Esophagus muscularis mucosa (tissue), 4 donors: ENCODE measurements around the gene KRTAP10-3. TPM values are rescaled to one million over a fixed set of nuclear protein-coding genes. Genes with fewer than 3 reads are reported as not detected.
A peak's percentile ranks its signal among the peaks of the same experiment; 100 is the strongest.

Experiments used
- DNase-seq: peaks from one replicate; pipeline ENCODE4 v3.0.0-alpha.2; 2017; ENCODE audit errors: extremely low spot score
- H3K27ac ChIP-seq, 4 donors: fragments of 200-600 bp; sonication (generic); replicated peaks in 1 of 4; 1 replicate in 3 of 4; 2 replicates in 1 of 4; pipeline ENCODE4 v1.5.1; 2016 to 2019; ENCODE audit warnings: mild to moderate bottlenecking in 1 of 4
- H3K27me3 ChIP-seq, 4 donors: fragments of 200-600 bp; sonication (generic); one replicate each; pipeline versions ENCODE4 v1.5.1 to v1.6.0; 2016 to 2019
- H3K36me3 ChIP-seq, 4 donors: fragments of 200-600 bp; sonication (generic); one replicate each; pipeline ENCODE4 v1.5.1; 2016 to 2019
- H3K4me1 ChIP-seq, 4 donors: fragments of 200-600 bp; sonication (generic); one replicate each; pipeline ENCODE4 v1.5.1; 2016 to 2019
- H3K4me3 ChIP-seq, 4 donors: fragments of 200-600 bp; sonication (generic); 1 replicate in 2 of 4; 2 replicates in 2 of 4; pipeline ENCODE4 v1.5.1; 2016 to 2019; ENCODE audit warnings: mild to moderate bottlenecking in 4 of 4, moderate library complexity in 1 of 4
- H3K9me3 ChIP-seq, 4 donors: fragments of 200-600 bp; sonication (generic); 1 replicate in 3 of 4; 2 replicates in 1 of 4; pipeline ENCODE4 v1.5.1; 2016 to 2019
- CTCF ChIP-seq, 3 experiments: fragments of 200-600 bp in 2 of 3; fragments of 450-650 bp in 1 of 3; sonication (generic) in 2 of 3; IDR thresholded peaks; one replicate each; pipeline ENCODE4 v1.5.1; 2017 to 2019; ENCODE audit warnings: antibody characterized with exemption in 3 of 3, mild to moderate bottlenecking in 2 of 3, moderate library complexity in 1 of 3
- EP300 ChIP-seq: sonication (generic); formaldehyde crosslinking; IDR thresholded peaks from one replicate; pipeline ENCODE4 v1.6.1; 2017; ENCODE audit warnings: antibody characterized with exemption
- POLR2A ChIP-seq: fragments of 450-650 bp; IDR thresholded peaks from one replicate; pipeline ENCODE4 v1.6.1; 2017; ENCODE audit warnings: antibody characterized with exemption, moderate library complexity, mild to moderate bottlenecking, low read depth
- POLR2AphosphoS5 ChIP-seq, 2 donors: sonication (generic); formaldehyde crosslinking; IDR thresholded peaks; one replicate each; pipeline ENCODE4 v1.6.1; 2017; ENCODE audit warnings: antibody characterized with exemption in 2 of 2
- WGBS: methylation state at CpG from one replicate; pipeline ENCODE4 v1.1.5; 2018; 5-methylcytosine and 5-hydroxymethylcytosine counted together
- intact Hi-C: fragments of 100-400 bp; cut with DNase I; formaldehyde crosslinking; loops from one replicate; pipeline ENCODE4 v1.15.1; 2023
- total RNA-seq, 4 donors: library from RNA; depleted of rRNA; stranded (reverse); fragments of >200 nt; gene quantifications; one replicate each; pipeline versions ENCODE4 v1.1.0 to v1.2.1, GENCODE V29; 2016

KRTAP10-3 gene
- total RNA-seq, 4 donors from 2014 or later, result not detected

DNA sequence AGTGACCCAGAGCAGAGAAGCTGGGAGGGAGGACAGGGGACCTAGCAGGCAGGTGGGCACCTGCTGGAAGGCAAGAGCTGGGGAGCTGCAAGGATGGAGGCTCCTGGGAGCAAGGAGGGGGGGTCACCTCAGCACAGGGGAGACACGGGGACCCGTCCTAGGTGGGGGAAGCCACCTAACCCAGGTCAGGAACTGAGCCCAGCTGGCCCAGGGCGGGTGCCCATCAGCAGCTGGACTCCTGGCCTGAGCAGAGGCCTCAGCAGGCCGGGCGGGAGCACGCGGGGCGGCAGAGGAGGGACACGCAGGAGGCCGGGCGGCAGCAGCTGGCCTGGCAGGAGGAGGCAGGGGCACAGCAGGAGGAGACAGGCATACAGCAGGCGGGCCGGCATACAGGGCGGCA is 19.5 kb downstream of the KRTAP10-3 start:
- Histone ChIP-seq H3K27me3 (peaks cover 0 to 19% (median 0%) of the 10 kb centered on the region in 4 donors), H3K4me3 (no peak overlapping the region), H3K4me1 (no peaks in the 10 kb centered on the region), H3K27ac (no peak overlapping the region), H3K9me3 (peaks cover 0 to 18% (median 4%) of the 10 kb centered on the region in 4 donors), H3K36me3 (no peaks in the 10 kb centered on the region)
- peak; percentile 75 for DNase-seq
- intact Hi-C loops, result no loop called here
- 83% methylated on average over 8 of the region's 14 CpGs for WGBS
- no peak for TF ChIP-seq EP300
- TF ChIP-seq POLR2A, result no peak
- no peak for TF ChIP-seq CTCF (IDR thresholded peaks at IDR 0.05)
- TF ChIP-seq POLR2AphosphoS5 (IDR thresholded peaks at IDR 0.05), result no peak

DNA sequence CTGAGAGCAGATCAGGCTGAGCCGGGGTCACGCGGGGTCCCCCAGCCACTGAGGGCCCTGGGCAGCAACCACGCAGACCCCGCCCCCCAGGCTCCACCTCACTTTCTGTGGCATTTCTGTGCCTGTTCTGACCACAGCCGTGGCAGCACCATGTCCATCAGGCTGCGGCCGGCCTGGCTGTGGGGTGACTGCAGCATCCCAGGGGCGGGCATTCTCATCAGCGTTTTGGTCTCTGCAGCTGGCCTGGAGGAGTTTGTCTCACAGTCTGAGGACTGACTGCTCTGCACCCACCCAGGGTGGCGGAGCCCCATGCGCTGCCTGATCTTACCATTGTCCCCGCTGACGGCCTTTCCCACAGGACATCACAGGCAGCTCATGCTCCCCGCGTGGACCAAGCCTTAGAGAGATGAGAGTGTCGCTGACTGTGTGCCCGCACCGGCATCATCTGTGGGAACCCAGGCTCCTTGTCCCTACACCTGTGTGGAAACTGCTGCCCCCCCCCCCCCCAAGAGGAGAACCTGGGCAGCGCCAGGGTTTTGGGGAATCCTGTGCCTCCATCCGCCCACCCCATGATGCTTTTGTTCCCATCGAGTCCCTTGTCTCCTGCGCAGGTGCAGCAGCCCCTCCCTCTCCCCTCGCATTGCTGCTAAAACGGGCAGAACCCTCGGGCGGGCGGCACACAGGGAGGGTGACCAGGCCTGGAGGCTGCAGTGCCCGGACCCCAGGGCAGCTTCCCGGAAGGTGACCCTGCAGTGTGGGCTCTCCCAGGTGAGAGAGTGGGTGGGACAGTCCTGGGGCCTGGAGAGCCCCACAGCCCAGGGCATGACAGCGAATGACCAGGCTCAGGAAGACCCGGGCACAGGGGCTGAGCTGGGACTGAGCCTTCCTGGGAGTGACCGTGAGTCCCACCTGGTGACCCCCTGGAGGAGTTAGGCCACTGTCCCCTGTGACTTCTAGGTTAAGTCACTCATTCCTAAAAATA is 20.4 kb downstream of the KRTAP10-3 start:
- peak; percentile 64 for DNase-seq
- no peak for TF ChIP-seq POLR2AphosphoS5 (IDR thresholded peaks at IDR 0.05)
- no peak for TF ChIP-seq CTCF (IDR thresholded peaks at IDR 0.05)
- no peak for TF ChIP-seq EP300
- TF ChIP-seq POLR2A, result no peak
- intact Hi-C loops, result no loop called here

DNA sequence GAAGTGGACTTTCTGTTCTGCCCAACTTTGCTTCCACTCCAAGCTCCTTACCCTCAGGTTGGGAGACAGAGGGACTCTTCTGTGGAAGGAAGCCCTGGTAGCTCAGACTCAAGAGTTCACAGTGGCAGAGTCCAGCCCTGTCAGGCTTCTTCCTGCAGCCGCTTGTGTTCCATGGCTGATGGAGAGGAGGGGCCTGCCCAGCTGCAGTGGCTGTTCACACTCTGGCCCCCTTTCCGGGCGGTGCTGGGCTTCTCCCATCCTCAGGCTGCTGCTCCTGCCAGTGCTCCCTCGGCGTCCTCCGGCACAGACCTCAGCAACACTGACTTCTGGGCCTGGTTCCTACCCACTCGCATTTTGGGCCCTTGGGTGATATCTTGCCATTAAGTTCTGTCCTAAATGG is 22.6 kb downstream of the KRTAP10-3 start:
- Histone ChIP-seq H3K9me3 (no peaks in the 10 kb centered on the region), H3K4me3 (no peak overlapping the region), H3K27ac (no peak overlapping the region), H3K4me1 (no peaks in the 10 kb centered on the region), H3K36me3 (no peaks in the 10 kb centered on the region), H3K27me3 (peaks cover 0 to 41% (median 0%) of the 10 kb centered on the region in 4 donors)
- TF ChIP-seq CTCF (IDR thresholded peaks at IDR 0.05) (no peak), EP300 (no peak), POLR2A (no peak), POLR2AphosphoS5 (IDR thresholded peaks at IDR 0.05) (no peak)
- no peak for DNase-seq
- intact Hi-C loops, result no loop called here
- WGBS, result 66% methylated on average over 7 of the region's 7 CpGs

More for the DNA sequence above, 20.4 kb downstream of the KRTAP10-3 start:
- Histone ChIP-seq H3K9me3 (peaks cover 0 to 15% (median 4%) of the 10 kb centered on the region in 4 donors), H3K27me3 (peaks cover 0 to 26% (median 0%) of the 10 kb centered on the region in 4 donors), H3K4me1 (no peaks in the 10 kb centered on the region), H3K36me3 (no peaks in the 10 kb centered on the region), H3K4me3 (no peak overlapping the region), H3K27ac (no peak overlapping the region)
- WGBS, result 97% methylated on average over 19 of the region's 33 CpGs

DNA sequence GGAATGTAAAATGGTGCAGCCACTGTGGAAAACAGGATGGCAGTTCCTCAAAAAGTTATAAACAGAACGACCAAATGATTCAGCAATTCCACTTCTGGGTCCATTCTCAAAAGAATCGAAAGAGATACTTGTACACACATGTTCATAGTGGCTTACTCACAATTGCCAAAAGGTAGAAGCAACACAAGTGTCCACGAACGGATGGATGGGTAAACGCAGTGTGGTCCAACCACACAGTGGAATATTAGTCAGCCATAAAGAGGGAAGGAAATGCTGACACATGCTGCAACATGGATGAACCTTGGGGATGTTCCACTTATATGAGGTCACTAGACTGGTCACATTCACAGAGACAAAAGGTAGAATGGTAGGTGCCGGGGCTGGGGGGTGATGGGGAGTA is 23.9 kb downstream of the KRTAP10-3 start:
- intact Hi-C loops, result no loop called here
- no peak overlapping the region for H3K4me3 ChIP-seq
- peaks cover 0 to 46% (median 0%) of the 10 kb centered on the region in 4 donors for H3K27me3 ChIP-seq
- no peak for TF ChIP-seq POLR2AphosphoS5 (IDR thresholded peaks at IDR 0.05)
- TF ChIP-seq CTCF (IDR thresholded peaks at IDR 0.05), result no peak
- no peak for TF ChIP-seq EP300
- TF ChIP-seq POLR2A, result no peak
- H3K9me3 ChIP-seq, result no peaks in the 10 kb centered on the region
- WGBS, result 94% methylated on average over 6 of the region's 6 CpGs
- H3K4me1 ChIP-seq, result no peaks in the 10 kb centered on the region
- no peaks in the 10 kb centered on the region for H3K36me3 ChIP-seq
- DNase-seq, result no peak
- H3K27ac ChIP-seq, result no peak overlapping the region
